PC-9 (cell line): ENCODE measurements around the gene BICC1.

Experiments
- CTCF ChIP-seq: fragments of 200-600 bp; sonication (generic); conservative IDR thresholded peaks from 2 replicates; pipeline ENCODE4 v1.6.1; 2017; ENCODE audit warnings: mixed run types, antibody characterized with exemption, mild to moderate bottlenecking, moderate library complexity
- EZH2 ChIP-seq: fragments of 200-600 bp; sonication (generic); IDR thresholded peaks from 2 replicates; pipeline ENCODE4 v1.8.0; 2017; ENCODE audit warnings: antibody characterized with exemption, low read depth

- TF ChIP-seq CTCF (no peak), EZH2 (no peak)
Measured at GRCh38 chr10:58771863-58772262, 259.2 kb downstream of the BICC1 start.
